K562 (cell line): ENCODE measurements around the gene CCDC187. TPM values are rescaled to one million over a fixed set of nuclear protein-coding genes. Genes with fewer than 3 reads are reported as not detected.

Experiments used
- ATAC-seq: fragments of 200-7000 bp; cut with Tn5 transposase; 3 replicates; pipeline ENCODE4 v1.9.1; 2020; ENCODE audit warnings: moderate library complexity
- BruUV-seq: library from RNA; stranded (reverse); fragments of 400-500 nt; replicated peaks from 2 replicates; lab custom pipeline; 2021; lab: Mats Ljungman, UMichigan
- CTCF ChIA-PET: fragments of 300-600 bp; formaldehyde crosslinking; extraction: SDS; loops from one replicate; lab custom pipeline; 2021; ENCODE audit warnings: low intra/inter-chr PET ratio; lab: Yijun Ruan, JAX
- POLR2A ChIA-PET: fragments of 300-600, 350-650 bp; sonication (Branson Sonifier 250); formaldehyde crosslinking; extraction: SDS; loops from one replicate; lab custom pipeline; 2021; ENCODE audit warnings: antibody characterized with exemption, inconsistent platforms; lab: Yijun Ruan, JAX
- DNase-seq, 4 experiments: peaks; one replicate each; pipeline versions ENCODE4 v3.0.0 to v3.0.0-alpha.2; 2011 to 2018; ENCODE audit warnings: low spot score in 3 of 4, mixed read lengths in 3 of 4; ENCODE audit errors: extremely low read depth in 1 of 4
- FAIRE-seq: peaks from 2 replicates; lab custom pipeline; 2011; peaks lifted over from hg19 to GRCh38; lab: Jason Lieb, UNC
- H2AFZ ChIP-seq: 2 replicates; pipeline ENCODE4 v1.6.0; 2011; ENCODE audit warnings: low read depth, low read length, control low read depth, inconsistent platforms
- H3K27ac ChIP-seq: fragments of 200-600 bp; 3 replicates; pipeline ENCODE4 v1.8.0; 2011; ENCODE audit warnings: low read depth, mild to moderate bottlenecking, control low read depth, inconsistent platforms, low read length, moderate library complexity, mixed read lengths; ENCODE audit errors: extremely low read depth
- H3K27me3 ChIP-seq, 2 experiments: fragments of 300-600 bp in 1 of 2; 2 replicates in 1 of 2; 3 replicates in 1 of 2; pipeline versions ENCODE4 v1.6.0 to v1.8.0; 2011; ENCODE audit warnings: inconsistent platforms in 2 of 2, low read length in 2 of 2, mild to moderate bottlenecking in 1 of 2, mixed read lengths in 1 of 2, moderate library complexity in 1 of 2; ENCODE audit not compliant: control insufficient read depth in 2 of 2, insufficient read depth in 2 of 2
- H3K36me3 ChIP-seq: fragments of 300-600 bp; 3 replicates; pipeline ENCODE4 v1.8.0; 2011; ENCODE audit warnings: mild to moderate bottlenecking, low read length, inconsistent platforms; ENCODE audit not compliant: control insufficient read depth, insufficient read depth
- H3K4me1 ChIP-seq, 2 experiments: fragments of 200-600 bp in 1 of 2; replicated peaks in 1 of 2; 2 replicates in 1 of 2; 3 replicates in 1 of 2; pipeline versions ENCODE4 v1.5.1 to v1.8.0; 2011; ENCODE audit warnings: inconsistent platforms in 2 of 2, low read length in 2 of 2, mild to moderate bottlenecking in 1 of 2, mixed read lengths in 1 of 2, moderate library complexity in 1 of 2; ENCODE audit not compliant: control insufficient read depth in 2 of 2, insufficient read depth in 2 of 2
- H3K4me2 ChIP-seq: 2 replicates; pipeline ENCODE4 v1.6.1; 2011; ENCODE audit warnings: low read length, control low read depth, inconsistent platforms, mixed read lengths; ENCODE audit not compliant: insufficient read depth
- H3K4me3 ChIP-seq: fragments of 200-600 bp; sonication (generic), shearing (Covaris generic); 2 replicates; pipeline ENCODE4 v1.5.1; 2016; ENCODE audit warnings: control low read depth, inconsistent platforms
- H3K79me2 ChIP-seq: fragments of 200-600 bp; 3 replicates; pipeline ENCODE4 v1.8.0; 2011; ENCODE audit warnings: low read length, inconsistent platforms; ENCODE audit not compliant: control insufficient read depth, insufficient read depth
- H3K9ac ChIP-seq, 2 experiments: 2 replicates each; pipeline versions ENCODE4 v1.6.0 to v1.6.1; 2011; ENCODE audit warnings: low read depth in 2 of 2, low read length in 2 of 2, control low read depth in 1 of 2, inconsistent platforms in 1 of 2, mild to moderate bottlenecking in 1 of 2, mixed read lengths in 1 of 2; ENCODE audit not compliant: insufficient read depth in 1 of 2
- H3K9me1 ChIP-seq: one replicate; pipeline ENCODE4 v1.6.0; 2011; ENCODE audit warnings: inconsistent platforms, mild to moderate bottlenecking, low read length, moderate library complexity; ENCODE audit not compliant: control insufficient read depth, insufficient read depth
- H3K9me3 ChIP-seq: replicated peaks from 2 replicates; pipeline ENCODE4 v1.5.1; 2011; ENCODE audit warnings: low read depth, low read length, inconsistent platforms; ENCODE audit not compliant: control insufficient read depth, insufficient read depth
- H4K20me1 ChIP-seq: replicated peaks from 2 replicates; pipeline ENCODE4 v1.6.1; 2011; ENCODE audit warnings: low read length, inconsistent platforms, mixed read lengths; ENCODE audit not compliant: control insufficient read depth, insufficient read depth
- FOXK1 ChIP-seq: sonication (generic); formaldehyde crosslinking; IDR thresholded peaks from 2 replicates; pipeline ENCODE4 v1.8.0; 2022; ENCODE audit warnings: missing genetic modification reagents, mild to moderate bottlenecking, borderline replicate concordance
- PRDM10 ChIP-seq: fragments of 450-650 bp; IDR thresholded peaks from 2 replicates; pipeline ENCODE4 v1.6.1; 2018; ENCODE audit not compliant: partially characterized antibody
- TFAP4 ChIP-seq: sonication (generic); formaldehyde crosslinking; IDR thresholded peaks from 2 replicates; pipeline ENCODE4 v1.8.0; 2022; ENCODE audit warnings: missing genetic modification reagents, mild to moderate bottlenecking, moderate library complexity, borderline replicate concordance
- WGBS: fragments of 100-300 bp; shearing (Covaris generic); methylation state at CpG from one replicate; pipeline ENCODE4 v1.1.6; 2016; ENCODE audit warnings: low coverage, mixed read lengths; ENCODE audit not compliant: insufficient coverage; ENCODE audit errors: missing lambda C conversion rate; 5-methylcytosine and 5-hydroxymethylcytosine counted together
- in situ Hi-C: fragments of 300-500 bp; cut with MboI; formaldehyde crosslinking; loops from 4 replicates; pipeline ENCODE4 v1.15.0; 2018; ENCODE audit warnings: inconsistent platforms, mixed read lengths
- intact Hi-C: fragments of 100-400 bp; cut with micrococcal nuclease; formaldehyde crosslinking; loops from 2 replicates; pipeline ENCODE4 v1.14.2; 2022
- polyA plus RNA-seq, 8 experiments: library from polyadenylated mRNA; depleted of rRNA in 4 of 8; stranded (reverse) in 5 of 8; unstranded in 3 of 8; fragments of >200 nt; fragmentation: Nextera tagmentation in 2 of 8; fragmentation: Illumina TruSeq in 1 of 8; extraction: Ambion mirVana in 2 of 8; extraction: Trizol in 1 of 8; gene quantifications; 2 replicates each; pipeline versions ENCODE4 v1.2.1 to v1.2.3, GENCODE V29; 2011 to 2014; ENCODE audit warnings: inconsistent platforms in 1 of 8, missing spikeins in 1 of 8
- total RNA-seq, 7 experiments: library from RNA; depleted of rRNA in 6 of 7; stranded (reverse); fragments of >200 nt in 6 of 7; fragmentation: Illumina TruSeq in 2 of 7; extraction: Trizol in 2 of 7; gene quantifications; 2 replicates each; pipeline versions ENCODE4 v1.2.1 to v1.2.3, GENCODE V29; 2011 to 2021; ENCODE audit warnings: low replicate concordance in 1 of 7

CCDC187 gene
- total and polyA plus RNA-seq, 9 of the 15 experiments (the other 6 are each of a cell fraction or from before 2014, with no cell fraction given), result not detected

GRCh38 chr9:136201174-136201573 lies 102.7 kb downstream of the CCDC187 start:
- FAIRE-seq (no peak), ATAC-seq (no peak), DNase-seq (no peak)
- H3K36me3 ChIP-seq, result peaks cover 9% of the 10 kb centered on the region; the same call in 2 of the 3 replicates
- in situ Hi-C loops (no loop called here), intact Hi-C loops (no loop called here)
- peaks cover 13% of the 10 kb centered on the region for H4K20me1 ChIP-seq
- 12% methylated on average over 13 of the region's 13 CpGs for WGBS
- 0 out of 2 replicates have a peak, but pooled peaks have one; percentile 5 for TF ChIP-seq TFAP4
- TF ChIP-seq FOXK1 (CRISPR knock-in tag), result no peak
- no peak for TF ChIP-seq PRDM10
- no peak overlapping the region for H3K9ac ChIP-seq
- peaks cover 4% of the 10 kb centered on the region for H3K9me1 ChIP-seq
- peaks cover 3 to 74% of the 10 kb centered on the region in 2 experiments; a peak in 3 of 5 replicates for H3K4me1 ChIP-seq
- no peak overlapping the region for H3K4me2 ChIP-seq
- ChIA-PET CTCF (interaction anchor here (0.6 kb wide), 1 partner anchor 304 kb away, joined by 3 read pairs; no protein-coding TSS in a partner anchor), POLR2A (interaction anchor here (0.5 to 0.6 kb wide), 2 partner anchors 18 to 40 kb away, joined by 3 to 5 read pairs; no protein-coding TSS in a partner anchor)
- H3K9me3 ChIP-seq, result no peaks in the 10 kb centered on the region
- BruUV-seq, result no TSS peak
- no peak overlapping the region for H2AFZ ChIP-seq
- no peak overlapping the region for H3K27ac ChIP-seq
- no peak overlapping the region for H3K4me3 ChIP-seq
- H3K27me3 ChIP-seq, result peaks cover 26 to 55% of the 10 kb centered on the region in 2 experiments; a peak in 4 of 5 replicates
- no peaks in the 10 kb centered on the region for H3K79me2 ChIP-seq
